Progenitor cell of endocrine pancreas (in vitro differentiated cells): ENCODE data around the gene ROBO2. TPM values are rescaled to one million over a fixed set of nuclear protein-coding genes. Genes with fewer than 3 reads are reported as not detected.

Experiments
- DNase-seq: peaks from one replicate; pipeline ENCODE4 v3.0.0; 2021; ENCODE audit warnings: low spot score; ENCODE audit not compliant: unreplicated experiment
- H3K27ac Mint-ChIP-seq: 2 replicates; pipeline ENCODE4 v1.8.0; 2021; ENCODE audit warnings: mild to moderate bottlenecking, moderate library complexity, mixed read lengths
- H3K27me3 Mint-ChIP-seq: 2 replicates; pipeline ENCODE4 v1.8.0; 2021; ENCODE audit warnings: mixed read lengths
- H3K36me3 Mint-ChIP-seq: 2 replicates; pipeline ENCODE4 v1.8.0; 2022; ENCODE audit warnings: mixed read lengths; ENCODE audit not compliant: insufficient read depth
- H3K4me1 Mint-ChIP-seq: 2 replicates; pipeline ENCODE4 v1.8.0; 2021; ENCODE audit warnings: low read depth, mixed read lengths
- H3K4me3 Mint-ChIP-seq: 2 replicates; pipeline ENCODE4 v1.8.0; 2021; ENCODE audit warnings: low read depth, mild to moderate bottlenecking, moderate library complexity, mixed read lengths
- H3K9me3 Mint-ChIP-seq: 2 replicates; pipeline ENCODE4 v1.8.0; 2021; ENCODE audit warnings: low read depth, mixed read lengths
- total RNA-seq: library from RNA; stranded (reverse); gene quantifications from 2 replicates; pipeline ENCODE4 v1.2.1, GENCODE V29; 2021
- TF ChIP-seq, protein P1 (sequence below): fragments of 200-600 bp; sonication (generic); IDR thresholded peaks from one replicate; pipeline ENCODE4 v1.5.0; 2021; ENCODE audit warnings: antibody characterized with exemption, mild to moderate bottlenecking; ENCODE audit not compliant: unreplicated experiment

ROBO2 gene
- total RNA-seq, 1 donor from 2014 or later: 75.2 TPM

DNA sequence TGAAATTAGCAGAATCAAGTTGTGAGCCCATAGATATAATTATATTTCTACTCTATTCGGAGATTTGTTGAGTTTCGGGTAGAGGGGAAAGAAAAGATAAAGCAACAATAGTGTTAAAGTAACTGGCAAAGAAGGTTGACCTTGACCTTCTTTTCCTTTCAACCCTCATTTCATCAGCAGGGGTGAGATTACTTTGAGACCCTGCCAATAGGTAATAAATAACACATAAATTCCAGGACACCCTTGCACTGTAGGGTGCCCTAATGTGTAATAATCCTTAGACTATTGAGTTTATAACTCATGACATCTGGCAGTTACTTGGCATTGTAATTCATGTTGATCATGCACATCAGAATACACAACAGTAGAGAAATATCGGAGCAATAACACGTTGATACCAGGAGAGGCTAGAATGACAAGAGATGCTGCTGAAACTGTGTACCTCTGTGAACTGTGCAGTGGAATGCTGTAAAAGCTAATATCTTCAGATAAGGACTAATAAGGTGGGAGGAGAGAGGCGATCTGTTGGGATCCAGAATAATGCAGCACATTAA is 426.7 kb downstream of the ROBO2 start:
- Mint-ChIP-seq H3K36me3 (peaks cover 1% of the 10 kb centered on the region), H3K27me3 (no peaks in the 10 kb centered on the region)
- DNase-seq: no peak

DNA sequence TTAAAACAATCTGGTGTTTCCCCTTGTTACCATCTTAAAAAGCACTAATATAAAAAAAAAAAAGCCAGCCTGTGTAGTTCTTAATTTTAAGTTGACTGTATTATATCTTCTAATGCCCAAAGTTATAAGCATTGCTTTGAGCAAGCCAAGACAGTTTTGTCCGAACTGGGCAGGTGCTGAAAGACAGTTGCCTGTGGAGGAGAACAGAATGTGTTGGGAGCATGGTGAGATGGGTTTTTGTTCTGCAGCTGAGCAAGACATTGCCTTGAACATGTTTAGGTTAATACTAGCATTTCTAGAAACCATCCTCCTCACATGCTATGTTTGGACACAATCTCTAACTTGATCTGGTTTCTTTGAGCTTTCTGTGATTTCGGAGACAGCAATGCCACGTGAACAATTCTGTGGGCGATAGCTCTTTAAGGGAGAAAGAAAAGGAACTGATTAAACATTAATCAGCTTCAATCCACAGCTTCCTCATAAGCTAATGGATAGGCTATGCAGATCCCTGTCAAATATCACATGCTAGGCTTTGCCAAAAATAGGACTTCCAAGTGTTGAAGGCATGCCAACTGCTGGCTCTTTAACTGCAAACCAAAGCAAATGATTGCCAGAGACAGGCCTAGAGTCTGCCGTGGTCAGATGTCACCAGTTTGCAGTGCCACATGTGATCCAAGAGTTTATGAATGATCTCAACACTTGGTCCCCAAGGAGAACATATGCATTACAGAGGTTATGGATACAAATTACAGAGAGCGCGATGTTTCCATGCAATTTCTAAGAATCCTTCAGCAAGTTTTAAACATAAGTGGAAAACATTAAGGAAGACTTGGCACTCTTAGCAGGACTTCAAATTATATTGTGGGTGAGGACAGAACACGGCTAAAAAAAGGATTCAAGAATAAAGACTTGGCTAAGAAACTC is 428.1 kb downstream of the ROBO2 start:
- TF ChIP-seq, protein P1, sequence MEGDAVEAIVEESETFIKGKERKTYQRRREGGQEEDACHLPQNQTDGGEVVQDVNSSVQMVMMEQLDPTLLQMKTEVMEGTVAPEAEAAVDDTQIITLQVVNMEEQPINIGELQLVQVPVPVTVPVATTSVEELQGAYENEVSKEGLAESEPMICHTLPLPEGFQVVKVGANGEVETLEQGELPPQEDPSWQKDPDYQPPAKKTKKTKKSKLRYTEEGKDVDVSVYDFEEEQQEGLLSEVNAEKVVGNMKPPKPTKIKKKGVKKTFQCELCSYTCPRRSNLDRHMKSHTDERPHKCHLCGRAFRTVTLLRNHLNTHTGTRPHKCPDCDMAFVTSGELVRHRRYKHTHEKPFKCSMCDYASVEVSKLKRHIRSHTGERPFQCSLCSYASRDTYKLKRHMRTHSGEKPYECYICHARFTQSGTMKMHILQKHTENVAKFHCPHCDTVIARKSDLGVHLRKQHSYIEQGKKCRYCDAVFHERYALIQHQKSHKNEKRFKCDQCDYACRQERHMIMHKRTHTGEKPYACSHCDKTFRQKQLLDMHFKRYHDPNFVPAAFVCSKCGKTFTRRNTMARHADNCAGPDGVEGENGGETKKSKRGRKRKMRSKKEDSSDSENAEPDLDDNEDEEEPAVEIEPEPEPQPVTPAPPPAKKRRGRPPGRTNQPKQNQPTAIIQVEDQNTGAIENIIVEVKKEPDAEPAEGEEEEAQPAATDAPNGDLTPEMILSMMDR: no peak
- peaks cover 13% of the 10 kb centered on the region for H3K4me1 Mint-ChIP-seq
- peaks cover 6% of the 10 kb centered on the region for H3K36me3 Mint-ChIP-seq
- H3K27ac Mint-ChIP-seq: no peak overlapping the region
- H3K4me3 Mint-ChIP-seq: no peak overlapping the region
- H3K27me3 Mint-ChIP-seq: no peaks in the 10 kb centered on the region
- no peaks in the 10 kb centered on the region for H3K9me3 Mint-ChIP-seq
- DNase-seq: no peak

More for the DNA sequence above, 426.7 kb downstream of the ROBO2 start:
- TF ChIP-seq, protein P1: no peak
- Mint-ChIP-seq H3K9me3 (no peaks in the 10 kb centered on the region), H3K4me1 (peaks cover 13% of the 10 kb centered on the region), H3K27ac (no peak overlapping the region), H3K4me3 (no peak overlapping the region)

DNA sequence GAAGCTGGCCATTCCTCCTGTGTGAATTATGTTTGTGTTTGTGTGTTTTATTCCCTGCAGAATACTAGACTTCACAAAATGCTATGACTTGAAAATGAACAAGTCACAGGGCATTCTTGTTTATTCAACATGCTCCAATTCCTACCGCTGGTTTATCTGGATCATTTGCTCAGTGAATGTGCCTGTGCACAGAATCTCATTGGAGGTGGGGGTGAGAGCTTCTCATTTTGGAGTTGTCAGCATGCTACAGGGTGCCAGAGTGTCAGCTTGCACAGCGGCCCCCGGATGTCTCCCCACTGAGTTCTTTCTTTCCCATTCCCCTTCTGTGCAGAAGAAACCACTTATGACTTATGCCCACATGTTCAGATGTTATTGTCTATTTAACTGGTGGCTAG is 428.7 kb downstream of the ROBO2 start:
- Mint-ChIP-seq H3K27ac (no peak overlapping the region), H3K4me3 (no peak overlapping the region), H3K4me1 (peaks cover 13% of the 10 kb centered on the region), H3K36me3 (peaks cover 7% of the 10 kb centered on the region), H3K9me3 (no peaks in the 10 kb centered on the region), H3K27me3 (no peaks in the 10 kb centered on the region)
- no peak for DNase-seq
- TF ChIP-seq, protein P1: no peak

DNA sequence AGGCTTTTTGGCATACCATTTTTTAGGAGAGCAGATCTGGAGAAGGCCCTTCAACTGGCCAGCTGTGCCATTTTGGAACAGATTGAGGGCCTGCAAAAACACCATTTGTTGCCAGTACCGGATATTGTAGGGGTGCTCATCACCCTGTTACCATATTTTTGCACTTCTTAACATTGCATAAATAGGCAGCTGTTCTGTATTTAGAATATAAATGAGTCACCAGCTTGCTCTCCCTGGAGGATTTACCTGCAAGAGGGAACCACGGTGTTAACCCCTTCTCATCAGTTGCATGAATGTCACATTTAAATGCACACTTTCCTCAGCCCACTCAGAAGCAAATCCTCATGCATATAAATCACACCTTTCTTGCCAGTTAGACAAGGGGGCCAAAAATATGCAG is 435.6 kb downstream of the ROBO2 start:
- no peak for DNase-seq
- peaks cover 20% of the 10 kb centered on the region for H3K36me3 Mint-ChIP-seq
- peaks cover 2% of the 10 kb centered on the region for H3K4me1 Mint-ChIP-seq
- H3K9me3 Mint-ChIP-seq: peaks cover 6% of the 10 kb centered on the region
- H3K27me3 Mint-ChIP-seq: no peaks in the 10 kb centered on the region
- H3K27ac Mint-ChIP-seq: no peak overlapping the region
- TF ChIP-seq, protein P1: no peak
- no peak overlapping the region for H3K4me3 Mint-ChIP-seq

DNA sequence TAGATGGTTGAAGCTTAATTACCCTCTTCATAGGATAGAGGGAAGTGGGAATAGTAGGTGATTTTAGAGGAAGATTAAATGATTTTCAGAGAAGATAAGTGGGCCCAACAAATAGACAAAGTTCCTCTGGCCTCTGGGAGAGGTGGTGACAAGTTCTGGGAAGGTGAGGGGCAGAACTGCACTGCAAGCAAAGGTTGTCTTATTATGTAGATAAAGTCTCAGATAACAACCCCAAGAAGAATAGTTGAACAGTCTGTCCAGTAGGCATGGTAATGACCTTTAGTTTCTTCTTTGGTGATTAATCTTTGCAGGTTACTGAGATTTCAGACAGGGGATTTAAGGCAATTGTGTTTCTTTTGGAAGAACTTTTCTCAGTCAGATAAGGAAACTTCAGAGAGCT is 439.1 kb downstream of the ROBO2 start:
- Mint-ChIP-seq H3K9me3 (peaks cover 6% of the 10 kb centered on the region), H3K27me3 (no peaks in the 10 kb centered on the region), H3K4me1 (peaks cover 2% of the 10 kb centered on the region), H3K4me3 (no peak overlapping the region), H3K36me3 (peaks cover 15% of the 10 kb centered on the region), H3K27ac (no peak overlapping the region)
- TF ChIP-seq, protein P1: no peak
- no peak for DNase-seq
